Panc1 (cell line): ENCODE results near the gene CDCA3.

Experiments used
- CTCF ChIP-seq: fragments of 450-650 bp; IDR thresholded peaks from 2 replicates; pipeline ENCODE4 v1.5.1; 2017; ENCODE audit warnings: mild to moderate bottlenecking
- POLR2AphosphoS5 ChIP-seq: IDR thresholded peaks from 2 replicates; pipeline ENCODE4 v1.6.1; 2012; ENCODE audit warnings: mild to moderate bottlenecking, low read depth, low read length, moderate library complexity
- REST ChIP-seq, 2 experiments: IDR thresholded peaks; 2 replicates each; pipeline ENCODE4 v1.6.1; 2011 to 2012; ENCODE audit warnings: low read depth in 2 of 2, control low read depth in 1 of 2, low read length in 1 of 2, mild to moderate bottlenecking in 1 of 2, moderate library complexity in 1 of 2; ENCODE audit not compliant: insufficient read depth in 1 of 2
- SIN3A ChIP-seq: IDR thresholded peaks from 2 replicates; pipeline ENCODE4 v1.6.1; 2012; ENCODE audit warnings: low read depth, mild to moderate bottlenecking, low read length, moderate library complexity, borderline replicate concordance; ENCODE audit not compliant: insufficient read depth
- TCF7L2 ChIP-seq: IDR thresholded peaks from 2 replicates; pipeline ENCODE4 v1.6.1; 2011; ENCODE audit warnings: mild to moderate bottlenecking, low read depth, low read length, inconsistent platforms

- TF ChIP-seq CTCF (no peak), POLR2AphosphoS5 (no peak), SIN3A (no peak), REST (IDR thresholded peaks at IDR 0.05; ENCODE audit: insufficient read depth in 1 of 2, low read depth in 2 of 2, low read length in 1 of 2) (no peak), TCF7L2 (no peak)
Observed at GRCh38 chr12:6827437-6827911, 23.6 kb downstream of the CDCA3 start.
